GM13976 (cell line): ENCODE measurements around the gene UBE2C.
A peak's percentile ranks its signal among the peaks of the same experiment; 100 is the strongest.

Source experiments
- DNase-seq: peaks from one replicate; pipeline ENCODE4 v3.0.0; 2012; ENCODE audit warnings: low spot score
- CTCF ChIP-seq: IDR thresholded peaks from 2 replicates; pipeline ENCODE4 v1.5.1; 2012; ENCODE audit warnings: borderline replicate concordance, mild to moderate bottlenecking; ENCODE audit not compliant: insufficient read depth; ENCODE audit errors: extremely low read depth, missing control alignments, control extremely low read depth
- in situ Hi-C: fragments of 300-500 bp; cut with MboI; formaldehyde crosslinking; loops from one replicate; pipeline ENCODE4 v1.12.0; 2022; ENCODE audit warnings: low sequenced_read_pairs, mixed read lengths, inconsistent platforms; ENCODE audit not compliant: unreplicated experiment

UBE2C gene

GRCh38 chr20:45816951-45817350 is 4.5 kb downstream of the UBE2C start:
- in situ Hi-C loops = no loop called here
- TF ChIP-seq CTCF = no peak
- DNase-seq = no peak

GRCh38 chr20:45817376-45818194 is 5.1 kb downstream of the UBE2C start:
- in situ Hi-C loops = no loop called here
- DNase-seq = peak; percentile 14
- no peak for TF ChIP-seq CTCF

- DNase-seq = no peak
- in situ Hi-C loops = no loop called here
- no peak for TF ChIP-seq CTCF
Measured at GRCh38 chr20:45818239-45818638, 5.8 kb downstream of the UBE2C start.

- in situ Hi-C loops = no loop called here
- DNase-seq = no peak
- no peak for TF ChIP-seq CTCF
Measured at GRCh38 chr20:45819466-45819865, 7.0 kb downstream of the UBE2C start.

- in situ Hi-C loops = no loop called here
- no peak for TF ChIP-seq CTCF
- DNase-seq = no peak
Measured at GRCh38 chr20:45821947-45822346, 9.5 kb downstream of the UBE2C start.

GRCh38 chr20:45822857-45823256 is 10.4 kb downstream of the UBE2C start:
- no peak for DNase-seq
- no peak for TF ChIP-seq CTCF
- in situ Hi-C loops = no loop called here
